HepG2 (cell line): Measurements from ENCODE around the gene SYT8. TPM values are rescaled to one million over a fixed set of nuclear protein-coding genes. Genes with fewer than 3 reads are reported as not detected.

Source experiments
- ATAC-seq: fragments of 200-7000 bp; cut with Tn5 transposase; 3 replicates; pipeline ENCODE4 v1.9.1; 2020; ENCODE audit warnings: mild to moderate bottlenecking, moderate library complexity
- BruUV-seq: library from RNA; stranded (reverse); fragments of 400-500 nt; replicated peaks from 2 replicates; lab custom pipeline; 2021; lab: Mats Ljungman, UMichigan
- CTCF ChIA-PET: fragments of 300-600 bp; formaldehyde crosslinking; extraction: SDS; loops from one replicate; lab custom pipeline; 2021; ENCODE audit warnings: low total read pairs, inconsistent platforms, low intra/inter-chr PET ratio; lab: Yijun Ruan, JAX
- POLR2A ChIA-PET: fragments of 350-600 bp; sonication (Branson Sonifier 250); formaldehyde crosslinking; loops from one replicate; lab custom pipeline; 2020; ENCODE audit warnings: antibody characterized with exemption, inconsistent platforms; lab: Yijun Ruan, JAX
- DNase-seq: peaks from one replicate; pipeline ENCODE4 v3.0.0-alpha.2; 2015; ENCODE audit warnings: low spot score
- FAIRE-seq: peaks from 3 replicates; lab custom pipeline; 2011; peaks lifted over from hg19 to GRCh38; lab: Jason Lieb, UNC
- H2AFZ ChIP-seq: one replicate; pipeline ENCODE4 v1.6.1; 2011; ENCODE audit warnings: low read length, inconsistent platforms
- H3K27ac ChIP-seq: fragments of 300-600 bp; 3 replicates; pipeline ENCODE4 v1.8.0; 2011; ENCODE audit warnings: mixed run types, mild to moderate bottlenecking, mixed read lengths, low read length, inconsistent platforms; ENCODE audit not compliant: insufficient read depth; ENCODE audit errors: extremely low read length
- H3K27me3 ChIP-seq, 2 experiments: fragments of 200-600 bp in 1 of 2; 2 replicates in 1 of 2; 3 replicates in 1 of 2; pipeline versions ENCODE4 v1.6.0 to v1.8.0; 2011; ENCODE audit warnings: low read length in 2 of 2, mild to moderate bottlenecking in 2 of 2, moderate library complexity in 2 of 2, inconsistent platforms in 1 of 2; ENCODE audit not compliant: insufficient read depth in 2 of 2, control insufficient read depth in 1 of 2
- H3K36me3 ChIP-seq, 2 experiments: fragments of 200-600 bp in 1 of 2; replicated peaks in 1 of 2; 2 replicates in 1 of 2; 3 replicates in 1 of 2; pipeline versions ENCODE4 v1.5.1 to v1.8.0; 2011; ENCODE audit warnings: low read length in 2 of 2, inconsistent platforms in 1 of 2; ENCODE audit not compliant: insufficient read depth in 2 of 2, control insufficient read depth in 1 of 2
- H3K4me1 ChIP-seq: 2 replicates; pipeline ENCODE4 v1.5.1; 2012; ENCODE audit warnings: low read length, inconsistent platforms; ENCODE audit not compliant: insufficient read depth
- H3K4me2 ChIP-seq: 2 replicates; pipeline ENCODE4 v1.6.0; 2011; ENCODE audit warnings: low read depth, low read length, inconsistent platforms
- H3K4me3 ChIP-seq, 3 experiments: fragments of 200-600 bp in 1 of 3; sonication (generic), shearing (Covaris generic) in 1 of 3; replicated peaks in 1 of 3; 2 replicates each; pipeline ENCODE4 v1.5.1; 2011 to 2016; ENCODE audit warnings: low read length in 3 of 3, inconsistent platforms in 2 of 3, low read depth in 2 of 3, mild to moderate bottlenecking in 2 of 3, control low read depth in 1 of 3, mixed read lengths in 1 of 3; ENCODE audit not compliant: insufficient read depth in 1 of 3
- H3K79me2 ChIP-seq: one replicate; pipeline ENCODE4 v1.6.1; 2011; ENCODE audit warnings: low read length, inconsistent platforms; ENCODE audit not compliant: insufficient read depth
- H3K9ac ChIP-seq: 2 replicates; pipeline ENCODE4 v1.6.0; 2011; ENCODE audit warnings: mild to moderate bottlenecking, low read depth, low read length, inconsistent platforms; ENCODE audit not compliant: insufficient read depth
- H3K9me3 ChIP-seq: 2 replicates; pipeline ENCODE4 v1.5.1; 2012; ENCODE audit warnings: mild to moderate bottlenecking, low read length
- H4K20me1 ChIP-seq: 2 replicates; pipeline ENCODE4 v1.6.0; 2011; ENCODE audit warnings: inconsistent platforms, mild to moderate bottlenecking, low read length, moderate library complexity; ENCODE audit not compliant: insufficient read depth
- DR1 ChIP-seq: sonication (generic); formaldehyde crosslinking; IDR thresholded peaks from 2 replicates; pipeline ENCODE4 v1.8.0; 2021; ENCODE audit warnings: mild to moderate bottlenecking, missing genetic modification reagents, inconsistent platforms
- HIVEP1 ChIP-seq: sonication (generic); formaldehyde crosslinking; IDR thresholded peaks from 2 replicates; pipeline ENCODE4 v1.4.0; 2020; ENCODE audit warnings: mild to moderate bottlenecking, missing genetic modification reagents
- TBL1XR1 ChIP-seq: fragments of 150-350 bp; IDR thresholded peaks from 2 replicates; pipeline ENCODE4 v1.6.1; 2014; ENCODE audit warnings: borderline replicate concordance, low read length; ENCODE audit not compliant: partially characterized antibody
- ZBTB38 ChIP-seq: sonication (generic); formaldehyde crosslinking; IDR thresholded peaks from 2 replicates; pipeline ENCODE4 v1.5.1; 2020; ENCODE audit warnings: mild to moderate bottlenecking, missing genetic modification reagents
- ZFP36 ChIP-seq: fragments of 150-350 bp; IDR thresholded peaks from 2 replicates; pipeline ENCODE4 v1.6.1; 2018; ENCODE audit warnings: borderline replicate concordance, low read length, low read depth; ENCODE audit not compliant: partially characterized antibody
- ZMYM3 ChIP-seq: sonication (generic); formaldehyde crosslinking; IDR thresholded peaks from 2 replicates; pipeline ENCODE4 v1.5.1; 2020; ENCODE audit warnings: mild to moderate bottlenecking, missing genetic modification reagents
- ZNF354B ChIP-seq: sonication (generic); formaldehyde crosslinking; IDR thresholded peaks from 2 replicates; pipeline ENCODE4 v1.8.0; 2022; ENCODE audit warnings: mild to moderate bottlenecking, missing genetic modification reagents
- WGBS: methylation state at CpG from one replicate; pipeline ENCODE4 v1.1.6; 2017; ENCODE audit warnings: low lambda C conversion rate; 5-methylcytosine and 5-hydroxymethylcytosine counted together
- in situ Hi-C: cut with HindIII; loops from 2 replicates; pipeline ENCODE4 v1.10.0; 2017; ENCODE audit warnings: low pct_unique_long_range_greater_than_20kb; ENCODE audit not compliant: extremely low pct_ligation_motif_present
- intact Hi-C: fragments of 100-400 bp; cut with micrococcal nuclease; formaldehyde crosslinking; loops from one replicate; pipeline ENCODE4 v1.10.0; 2022; ENCODE audit not compliant: unreplicated experiment
- polyA plus RNA-seq, 8 experiments: library from polyadenylated mRNA; depleted of rRNA in 3 of 8; stranded (reverse) in 7 of 8; unstranded in 1 of 8; fragments of >200 nt; fragmentation: Illumina TruSeq in 4 of 8; extraction: Trizol in 4 of 8; gene quantifications; 2 replicates each; pipeline versions ENCODE4 v1.2.1 to v1.2.3, GENCODE V29; 2011 to 2016; ENCODE audit warnings: low read depth in 4 of 8, missing spikeins in 1 of 8, mixed read lengths in 1 of 8; ENCODE audit not compliant: insufficient read depth in 1 of 8
- total RNA-seq, 5 experiments: library from RNA; depleted of rRNA; stranded (reverse); fragments of >200 nt; fragmentation: Illumina TruSeq; extraction: Trizol; gene quantifications; 2 replicates each; pipeline ENCODE4 v1.2.3, GENCODE V29; 2016; ENCODE audit warnings: low read depth in 1 of 5

Gene SYT8
- total and polyA plus RNA-seq, 2 of the 13 experiments (the other 11 are each of a cell fraction or from before 2014, with no cell fraction given): 0.60 to 2.3 TPM

GRCh38 chr11:1846453-1846932 lies 11.7 kb downstream of the SYT8 start:
- ATAC-seq: no peak
- BruUV-seq: no TSS peak
- no peak for TF ChIP-seq DR1
- no peak for TF ChIP-seq HIVEP1
- peak; percentile 26; the same call in 1 of the 2 replicates for TF ChIP-seq ZMYM3 (CRISPR knock-in tag)
- peak; percentile 44 for TF ChIP-seq ZFP36
- ChIA-PET POLR2A (no interaction called here), CTCF (no interaction called here)
- Histone ChIP-seq H3K9me3 (no peaks in the 10 kb centered on the region), H3K4me3 (no peak overlapping the region), H2AFZ (no peak overlapping the region), H3K9ac (no peak overlapping the region), H3K27ac (no peak overlapping the region), H3K4me2 (no peak overlapping the region), H4K20me1 (no peaks in the 10 kb centered on the region), H3K27me3 (peaks cover 18 to 60% of the 10 kb centered on the region in 2 experiments), H3K79me2 (no peaks in the 10 kb centered on the region), H3K4me1 (peaks cover 45% of the 10 kb centered on the region), H3K36me3 (no peaks in the 10 kb centered on the region)
- 51% methylated on average over 8 of the region's 9 CpGs for WGBS
- no peak for FAIRE-seq
- in situ Hi-C loops: no loop called here
- intact Hi-C loops: no loop called here
- no peak for DNase-seq

GRCh38 chr11:1847006-1847735 lies 12.4 kb downstream of the SYT8 start:
- TF ChIP-seq ZBTB38 (CRISPR knock-in tag) (peak; percentile 51; the same call in 1 of the 2 replicates), ZNF354B (CRISPR knock-in tag) (no peak), TBL1XR1 (no peak)
- intact Hi-C loops: no loop called here
- H4K20me1 ChIP-seq: no peaks in the 10 kb centered on the region
- no TSS peak for BruUV-seq
- H3K79me2 ChIP-seq: no peaks in the 10 kb centered on the region
- H3K27me3 ChIP-seq: peaks cover 23 to 67% of the 10 kb centered on the region in 2 experiments
- H2AFZ ChIP-seq: no peak overlapping the region
- FAIRE-seq (no peak), DNase-seq (no peak), ATAC-seq (no peak)
- WGBS: 75% methylated on average over 31 of the region's 34 CpGs
- CTCF ChIA-PET: no interaction called here
- no peak overlapping the region for H3K4me2 ChIP-seq
- peaks cover 38% of the 10 kb centered on the region for H3K4me1 ChIP-seq
- in situ Hi-C loops: no loop called here
- POLR2A ChIA-PET: no interaction called here
- H3K27ac ChIP-seq: no peak overlapping the region
- no peaks in the 10 kb centered on the region for H3K36me3 ChIP-seq
- no peak overlapping the region for H3K4me3 ChIP-seq
- no peak overlapping the region for H3K9ac ChIP-seq
- H3K9me3 ChIP-seq: no peaks in the 10 kb centered on the region
